K562 (cell line): ENCODE results near the gene MAD2L1BP. TPM values are rescaled to one million over a fixed set of nuclear protein-coding genes. Genes with fewer than 3 reads are reported as not detected.

Source experiments
- ATAC-seq: fragments of 200-7000 bp; cut with Tn5 transposase; 3 replicates; pipeline ENCODE4 v1.9.1; 2020; ENCODE audit warnings: moderate library complexity
- BruUV-seq: library from RNA; stranded (reverse); fragments of 400-500 nt; replicated peaks from 2 replicates; lab custom pipeline; 2021; lab: Mats Ljungman, UMichigan
- CTCF ChIA-PET: fragments of 300-600 bp; formaldehyde crosslinking; extraction: SDS; loops from one replicate; lab custom pipeline; 2021; ENCODE audit warnings: low intra/inter-chr PET ratio; lab: Yijun Ruan, JAX
- POLR2A ChIA-PET: fragments of 300-600, 350-650 bp; sonication (Branson Sonifier 250); formaldehyde crosslinking; extraction: SDS; loops from one replicate; lab custom pipeline; 2021; ENCODE audit warnings: antibody characterized with exemption, inconsistent platforms; lab: Yijun Ruan, JAX
- DNase-seq, 4 experiments: peaks; one replicate each; pipeline versions ENCODE4 v3.0.0 to v3.0.0-alpha.2; 2011 to 2018; ENCODE audit warnings: low spot score in 3 of 4, mixed read lengths in 3 of 4; ENCODE audit errors: extremely low read depth in 1 of 4
- FAIRE-seq: peaks from 2 replicates; lab custom pipeline; 2011; peaks lifted over from hg19 to GRCh38; lab: Jason Lieb, UNC
- H2AFZ ChIP-seq: 2 replicates; pipeline ENCODE4 v1.6.0; 2011; ENCODE audit warnings: low read depth, low read length, control low read depth, inconsistent platforms
- H3K27ac ChIP-seq: fragments of 200-600 bp; 3 replicates; pipeline ENCODE4 v1.8.0; 2011; ENCODE audit warnings: low read depth, mild to moderate bottlenecking, control low read depth, inconsistent platforms, low read length, moderate library complexity, mixed read lengths; ENCODE audit errors: extremely low read depth
- H3K27me3 ChIP-seq, 2 experiments: fragments of 300-600 bp in 1 of 2; 2 replicates in 1 of 2; 3 replicates in 1 of 2; pipeline versions ENCODE4 v1.6.0 to v1.8.0; 2011; ENCODE audit warnings: inconsistent platforms in 2 of 2, low read length in 2 of 2, mild to moderate bottlenecking in 1 of 2, mixed read lengths in 1 of 2, moderate library complexity in 1 of 2; ENCODE audit not compliant: control insufficient read depth in 2 of 2, insufficient read depth in 2 of 2
- H3K36me3 ChIP-seq: fragments of 300-600 bp; 3 replicates; pipeline ENCODE4 v1.8.0; 2011; ENCODE audit warnings: mild to moderate bottlenecking, low read length, inconsistent platforms; ENCODE audit not compliant: control insufficient read depth, insufficient read depth
- H3K4me1 ChIP-seq, 2 experiments: fragments of 200-600 bp in 1 of 2; replicated peaks in 1 of 2; 2 replicates in 1 of 2; 3 replicates in 1 of 2; pipeline versions ENCODE4 v1.5.1 to v1.8.0; 2011; ENCODE audit warnings: inconsistent platforms in 2 of 2, low read length in 2 of 2, mild to moderate bottlenecking in 1 of 2, mixed read lengths in 1 of 2, moderate library complexity in 1 of 2; ENCODE audit not compliant: control insufficient read depth in 2 of 2, insufficient read depth in 2 of 2
- H3K4me2 ChIP-seq: 2 replicates; pipeline ENCODE4 v1.6.1; 2011; ENCODE audit warnings: low read length, control low read depth, inconsistent platforms, mixed read lengths; ENCODE audit not compliant: insufficient read depth
- H3K4me3 ChIP-seq: fragments of 200-600 bp; sonication (generic), shearing (Covaris generic); 2 replicates; pipeline ENCODE4 v1.5.1; 2016; ENCODE audit warnings: control low read depth, inconsistent platforms
- H3K79me2 ChIP-seq: fragments of 200-600 bp; 3 replicates; pipeline ENCODE4 v1.8.0; 2011; ENCODE audit warnings: low read length, inconsistent platforms; ENCODE audit not compliant: control insufficient read depth, insufficient read depth
- H3K9ac ChIP-seq, 2 experiments: 2 replicates each; pipeline versions ENCODE4 v1.6.0 to v1.6.1; 2011; ENCODE audit warnings: low read depth in 2 of 2, low read length in 2 of 2, control low read depth in 1 of 2, inconsistent platforms in 1 of 2, mild to moderate bottlenecking in 1 of 2, mixed read lengths in 1 of 2; ENCODE audit not compliant: insufficient read depth in 1 of 2
- H3K9me1 ChIP-seq: one replicate; pipeline ENCODE4 v1.6.0; 2011; ENCODE audit warnings: inconsistent platforms, mild to moderate bottlenecking, low read length, moderate library complexity; ENCODE audit not compliant: control insufficient read depth, insufficient read depth
- H3K9me3 ChIP-seq: replicated peaks from 2 replicates; pipeline ENCODE4 v1.5.1; 2011; ENCODE audit warnings: low read depth, low read length, inconsistent platforms; ENCODE audit not compliant: control insufficient read depth, insufficient read depth
- H4K20me1 ChIP-seq: replicated peaks from 2 replicates; pipeline ENCODE4 v1.6.1; 2011; ENCODE audit warnings: low read length, inconsistent platforms, mixed read lengths; ENCODE audit not compliant: control insufficient read depth, insufficient read depth
- HIVEP1 ChIP-seq: fragments of 250-450 bp; sonication (Bioruptor Pico); IDR thresholded peaks from 2 replicates; pipeline ENCODE4 v1.4.0; 2020; ENCODE audit warnings: mild to moderate bottlenecking
- NBN ChIP-seq: fragments of 450-650 bp; IDR thresholded peaks from 2 replicates; pipeline ENCODE4 v1.6.1; 2016; ENCODE audit warnings: low read depth, mild to moderate bottlenecking
- ZKSCAN1 ChIP-seq: fragments of 150-350 bp; IDR thresholded peaks from 2 replicates; pipeline ENCODE4 v1.6.1; 2016; ENCODE audit warnings: low read depth, low read length
- ZNF79 ChIP-seq: fragments of 250-450 bp; sonication (Bioruptor Pico); IDR thresholded peaks from 2 replicates; pipeline ENCODE4 v1.4.0; 2020; ENCODE audit warnings: low read depth, mild to moderate bottlenecking, moderate library complexity
- WGBS: fragments of 100-300 bp; shearing (Covaris generic); methylation state at CpG from one replicate; pipeline ENCODE4 v1.1.6; 2016; ENCODE audit warnings: low coverage, mixed read lengths; ENCODE audit not compliant: insufficient coverage; ENCODE audit errors: missing lambda C conversion rate; 5-methylcytosine and 5-hydroxymethylcytosine counted together
- in situ Hi-C: fragments of 300-500 bp; cut with MboI; formaldehyde crosslinking; loops from 4 replicates; pipeline ENCODE4 v1.15.0; 2018; ENCODE audit warnings: inconsistent platforms, mixed read lengths
- intact Hi-C: fragments of 100-400 bp; cut with micrococcal nuclease; formaldehyde crosslinking; loops from 2 replicates; pipeline ENCODE4 v1.14.2; 2022
- polyA plus RNA-seq, 8 experiments: library from polyadenylated mRNA; depleted of rRNA in 4 of 8; stranded (reverse) in 5 of 8; unstranded in 3 of 8; fragments of >200 nt; fragmentation: Nextera tagmentation in 2 of 8; fragmentation: Illumina TruSeq in 1 of 8; extraction: Ambion mirVana in 2 of 8; extraction: Trizol in 1 of 8; gene quantifications; 2 replicates each; pipeline versions ENCODE4 v1.2.1 to v1.2.3, GENCODE V29; 2011 to 2014; ENCODE audit warnings: inconsistent platforms in 1 of 8, missing spikeins in 1 of 8
- total RNA-seq, 7 experiments: library from RNA; depleted of rRNA in 6 of 7; stranded (reverse); fragments of >200 nt in 6 of 7; fragmentation: Illumina TruSeq in 2 of 7; extraction: Trizol in 2 of 7; gene quantifications; 2 replicates each; pipeline versions ENCODE4 v1.2.1 to v1.2.3, GENCODE V29; 2011 to 2021; ENCODE audit warnings: low replicate concordance in 1 of 7
- TF ChIP-seq, protein P1 (sequence below), 3 experiments: IDR thresholded peaks in 2 of 3; conservative IDR thresholded peaks in 1 of 3; 2 replicates each; pipeline ENCODE4 v1.5.1; 2011 to 2012; ENCODE audit warnings: low read length in 3 of 3, mild to moderate bottlenecking in 3 of 3, control low read depth in 2 of 3, improper control_type of control experiment in 1 of 3, inconsistent platforms in 1 of 3, low read depth in 1 of 3, mixed read lengths in 1 of 3, moderate library complexity in 1 of 3; ENCODE audit not compliant: insufficient read depth in 2 of 3
- TF ChIP-seq, protein P2 (sequence below): fragments of 250-450 bp; sonication (Bioruptor Pico); IDR thresholded peaks from 2 replicates; pipeline ENCODE4 v1.8.0; 2022; ENCODE audit warnings: moderate library complexity, mild to moderate bottlenecking, inconsistent platforms
- TF ChIP-seq, protein P3 (sequence below), 2 experiments: fragments of 450-650 bp; formaldehyde crosslinking in 1 of 2; IDR thresholded peaks; 2 replicates each; pipeline versions ENCODE4 v1.4.0 to v1.6.1; 2014 to 2020; ENCODE audit warnings: mild to moderate bottlenecking in 2 of 2, borderline replicate concordance in 1 of 2, low read depth in 1 of 2

The MAD2L1BP gene
- total and polyA plus RNA-seq, 9 of the 15 experiments (the other 6 are each of a cell fraction or from before 2014, with no cell fraction given): 69.7 to 321 (median 111) TPM

DNA sequence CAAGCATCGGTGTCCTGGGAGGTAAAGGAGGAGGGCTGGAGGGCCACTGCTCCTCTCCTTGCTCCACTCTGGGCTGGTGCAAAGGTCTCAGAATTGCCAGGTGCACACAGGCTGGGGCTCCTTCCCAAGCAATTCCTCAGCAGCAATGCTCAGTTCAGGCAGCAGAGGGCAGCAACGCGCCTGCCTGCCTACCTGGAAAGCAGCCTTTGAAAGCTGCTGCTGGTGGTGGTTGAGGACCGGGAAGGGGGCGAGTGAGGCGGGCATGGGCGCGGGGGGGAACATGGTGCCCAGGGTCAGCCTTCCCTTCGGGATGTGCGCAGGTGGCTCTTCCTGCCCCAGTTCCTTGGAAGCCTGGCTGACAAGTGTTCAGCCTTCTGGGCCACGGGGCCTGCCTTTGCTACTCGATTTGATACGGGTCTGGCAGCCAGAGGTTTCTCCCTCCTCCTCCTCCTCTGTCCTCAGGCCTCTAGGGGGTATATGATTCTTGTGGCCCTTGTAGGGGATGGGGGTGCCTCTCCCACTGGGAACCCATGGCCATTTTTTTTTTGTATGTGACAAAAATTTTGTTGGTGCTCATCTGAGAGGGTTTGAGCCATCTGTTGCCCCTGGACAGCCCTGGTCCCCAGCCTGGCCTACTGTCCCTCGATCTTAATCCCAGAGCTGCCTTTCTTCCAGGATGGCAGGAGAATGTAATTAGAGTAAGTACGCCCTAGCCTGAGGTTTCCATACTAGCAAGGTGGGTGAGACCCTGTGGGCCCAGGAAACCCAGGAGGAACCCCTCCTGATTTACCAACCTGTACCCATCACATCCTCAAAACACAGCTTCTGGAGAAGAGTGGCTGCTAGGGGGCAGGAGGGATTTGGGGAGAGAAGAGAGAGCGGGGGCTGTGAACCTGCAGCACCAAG is 31.9 kb downstream of the MAD2L1BP start:
- H3K9me1 ChIP-seq: peaks cover 12% of the 10 kb centered on the region
- no peak overlapping the region for H3K27ac ChIP-seq
- intact Hi-C loops: loop anchor here (1.0 to 10.0 kb wide), 8 partner anchors 40 to 412 kb away; partner anchors contain the start of genes GTPBP2 and VEGFA
- H3K9ac ChIP-seq: peak overlapping the region; percentile 7 to 80; a peak in 2 of 4 replicates
- ChIA-PET CTCF (interaction anchor here (0.6 to 3.0 kb wide), 7 partner anchors 59 to 671 kb away, joined by 3 to 19 read pairs (median 8); partner anchors contain the start of gene VEGFA), POLR2A (interaction anchor here (0.6 to 6.0 kb wide), 22 partner anchors 8 to 418 kb away, joined by 3 to 41 read pairs (median 4); partner anchors contain the start of genes GTPBP2 and RSPH9)
- H3K27me3 ChIP-seq: no peaks in the 10 kb centered on the region; a peak in 1 of 5 replicates
- no peaks in the 10 kb centered on the region; the same call in 1 of the 2 replicates for H4K20me1 ChIP-seq
- H3K4me3 ChIP-seq: no peak overlapping the region
- in situ Hi-C loops: loop anchor here (5.0 kb wide), 2 partner anchors 105 to 410 kb away; partner anchors contain the start of gene VEGFA
- peak overlapping the region; percentile 43; the same call in 1 of the 2 replicates for H2AFZ ChIP-seq
- H3K4me2 ChIP-seq: peak overlapping the region; percentile 57
- ATAC-seq: peak; percentile 80
- peak; percentile 84 to 91 (median 85) for DNase-seq
- H3K9me3 ChIP-seq: no peaks in the 10 kb centered on the region
- peaks cover 22% of the 10 kb centered on the region for H3K36me3 ChIP-seq
- H3K79me2 ChIP-seq: no peaks in the 10 kb centered on the region
- WGBS: 14% methylated on average over 15 of the region's 16 CpGs
- H3K4me1 ChIP-seq: peaks cover 37 to 42% of the 10 kb centered on the region in 2 experiments
- FAIRE-seq: peak; percentile 95
- no TSS peak for BruUV-seq
- TF ChIP-seq, protein P1, sequence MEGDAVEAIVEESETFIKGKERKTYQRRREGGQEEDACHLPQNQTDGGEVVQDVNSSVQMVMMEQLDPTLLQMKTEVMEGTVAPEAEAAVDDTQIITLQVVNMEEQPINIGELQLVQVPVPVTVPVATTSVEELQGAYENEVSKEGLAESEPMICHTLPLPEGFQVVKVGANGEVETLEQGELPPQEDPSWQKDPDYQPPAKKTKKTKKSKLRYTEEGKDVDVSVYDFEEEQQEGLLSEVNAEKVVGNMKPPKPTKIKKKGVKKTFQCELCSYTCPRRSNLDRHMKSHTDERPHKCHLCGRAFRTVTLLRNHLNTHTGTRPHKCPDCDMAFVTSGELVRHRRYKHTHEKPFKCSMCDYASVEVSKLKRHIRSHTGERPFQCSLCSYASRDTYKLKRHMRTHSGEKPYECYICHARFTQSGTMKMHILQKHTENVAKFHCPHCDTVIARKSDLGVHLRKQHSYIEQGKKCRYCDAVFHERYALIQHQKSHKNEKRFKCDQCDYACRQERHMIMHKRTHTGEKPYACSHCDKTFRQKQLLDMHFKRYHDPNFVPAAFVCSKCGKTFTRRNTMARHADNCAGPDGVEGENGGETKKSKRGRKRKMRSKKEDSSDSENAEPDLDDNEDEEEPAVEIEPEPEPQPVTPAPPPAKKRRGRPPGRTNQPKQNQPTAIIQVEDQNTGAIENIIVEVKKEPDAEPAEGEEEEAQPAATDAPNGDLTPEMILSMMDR (IDR thresholded peaks at IDR 0.05 in 2 of 3, conservative IDR thresholded peaks at IDR 0.05 in 1 of 3; ENCODE audit: insufficient read depth in 2 of 3, low read depth in 1 of 3, low read length in 3 of 3): peak; percentile 96 to 99 (median 97)
- peak; percentile 48; the same call in 1 of the 2 replicates for TF ChIP-seq NBN
- TF ChIP-seq, protein P2, sequence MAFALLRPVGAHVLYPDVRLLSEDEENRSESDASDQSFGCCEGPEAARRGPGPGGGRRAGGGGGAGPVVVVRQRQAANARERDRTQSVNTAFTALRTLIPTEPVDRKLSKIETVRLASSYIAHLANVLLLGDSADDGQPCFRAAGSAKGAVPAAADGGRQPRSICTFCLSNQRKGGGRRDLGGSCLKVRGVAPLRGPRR: 0 out of 2 replicates have a peak, but pooled peaks have one; percentile 23
- TF ChIP-seq, protein P3, sequence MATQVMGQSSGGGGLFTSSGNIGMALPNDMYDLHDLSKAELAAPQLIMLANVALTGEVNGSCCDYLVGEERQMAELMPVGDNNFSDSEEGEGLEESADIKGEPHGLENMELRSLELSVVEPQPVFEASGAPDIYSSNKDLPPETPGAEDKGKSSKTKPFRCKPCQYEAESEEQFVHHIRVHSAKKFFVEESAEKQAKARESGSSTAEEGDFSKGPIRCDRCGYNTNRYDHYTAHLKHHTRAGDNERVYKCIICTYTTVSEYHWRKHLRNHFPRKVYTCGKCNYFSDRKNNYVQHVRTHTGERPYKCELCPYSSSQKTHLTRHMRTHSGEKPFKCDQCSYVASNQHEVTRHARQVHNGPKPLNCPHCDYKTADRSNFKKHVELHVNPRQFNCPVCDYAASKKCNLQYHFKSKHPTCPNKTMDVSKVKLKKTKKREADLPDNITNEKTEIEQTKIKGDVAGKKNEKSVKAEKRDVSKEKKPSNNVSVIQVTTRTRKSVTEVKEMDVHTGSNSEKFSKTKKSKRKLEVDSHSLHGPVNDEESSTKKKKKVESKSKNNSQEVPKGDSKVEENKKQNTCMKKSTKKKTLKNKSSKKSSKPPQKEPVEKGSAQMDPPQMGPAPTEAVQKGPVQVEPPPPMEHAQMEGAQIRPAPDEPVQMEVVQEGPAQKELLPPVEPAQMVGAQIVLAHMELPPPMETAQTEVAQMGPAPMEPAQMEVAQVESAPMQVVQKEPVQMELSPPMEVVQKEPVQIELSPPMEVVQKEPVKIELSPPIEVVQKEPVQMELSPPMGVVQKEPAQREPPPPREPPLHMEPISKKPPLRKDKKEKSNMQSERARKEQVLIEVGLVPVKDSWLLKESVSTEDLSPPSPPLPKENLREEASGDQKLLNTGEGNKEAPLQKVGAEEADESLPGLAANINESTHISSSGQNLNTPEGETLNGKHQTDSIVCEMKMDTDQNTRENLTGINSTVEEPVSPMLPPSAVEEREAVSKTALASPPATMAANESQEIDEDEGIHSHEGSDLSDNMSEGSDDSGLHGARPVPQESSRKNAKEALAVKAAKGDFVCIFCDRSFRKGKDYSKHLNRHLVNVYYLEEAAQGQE (IDR thresholded peaks at IDR 0.05; ENCODE audit: borderline replicate concordance): peak; percentile 90
- TF ChIP-seq, protein P3 (CRISPR knock-in tag; IDR thresholded peaks at IDR 0.05; ENCODE audit: low read depth): 0 out of 2 replicates have a peak, but pooled peaks have one; percentile 36
- TF ChIP-seq HIVEP1 (CRISPR knock-in tag): 0 out of 2 replicates have a peak, but pooled peaks have one; percentile 16
- TF ChIP-seq ZNF79: 0 out of 2 replicates have a peak, but pooled peaks have one; percentile 27
- peak; percentile 39; the same call in 1 of the 2 replicates for TF ChIP-seq ZKSCAN1
